Stomach (tissue), 4 donors: ENCODE measurements around the gene PLEKHH2.

Source experiments
- CTCF ChIP-seq, 7 experiments: fragments of 450-650 bp in 4 of 7; fragments of 200-600 bp in 3 of 7; sonication (generic) in 3 of 7; IDR thresholded peaks; one replicate each; pipeline ENCODE4 v1.5.1; 2016 to 2019; ENCODE audit warnings: antibody characterized with exemption in 7 of 7, control low read depth in 2 of 7, mild to moderate bottlenecking in 1 of 7
- POLR2A ChIP-seq, 4 donors: fragments of 450-650 bp; IDR thresholded peaks; one replicate each; pipeline ENCODE4 v1.6.1; 2016; ENCODE audit warnings: antibody characterized with exemption in 4 of 4, control low read depth in 2 of 4, mild to moderate bottlenecking in 1 of 4, moderate library complexity in 1 of 4

DNA sequence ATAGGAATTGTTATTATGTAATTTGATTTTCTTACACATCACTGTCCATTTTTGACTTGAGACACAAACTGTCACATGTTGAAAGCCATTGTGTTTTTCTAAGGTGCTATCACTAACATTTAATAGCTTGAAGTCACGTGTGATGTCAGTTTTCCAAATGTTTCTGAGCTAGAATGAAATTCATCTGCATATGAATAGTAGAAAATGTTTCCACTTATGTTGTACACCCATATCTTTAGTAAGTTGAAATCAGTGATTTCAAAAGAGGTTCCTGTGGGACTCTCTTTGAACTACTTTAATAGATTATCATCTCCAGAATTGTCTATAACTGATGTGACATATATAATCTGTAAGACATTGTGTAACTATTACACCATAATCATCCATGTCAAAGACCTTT lies 173.8 kb downstream of the PLEKHH2 start:
- no peak for TF ChIP-seq POLR2A (IDR thresholded peaks at IDR 0.05)
- TF ChIP-seq CTCF (IDR thresholded peaks at IDR 0.05) = no peak
